IMR-90 (cell line): ENCODE results near the gene NDUFA13. TPM values are rescaled to one million over a fixed set of nuclear protein-coding genes. Genes with fewer than 3 reads are reported as not detected.

Source experiments
- ATAC-seq: fragments of 200-7000 bp; cut with Tn5 transposase; 2 replicates; pipeline ENCODE4 v1.9.1; 2020; ENCODE audit warnings: low read depth, mild to moderate bottlenecking, moderate library complexity
- BruUV-seq: library from RNA; stranded (reverse); fragments of 400-500 nt; replicated peaks from 2 replicates; lab custom pipeline; 2021; lab: Mats Ljungman, UMichigan
- CTCF ChIA-PET: fragments of 300-600 bp; formaldehyde crosslinking; extraction: SDS; loops from one replicate; lab custom pipeline; 2021; ENCODE audit warnings: antibody characterized with exemption; lab: Yijun Ruan, JAX
- POLR2A ChIA-PET: fragments of 300-600 bp; sonication (Branson Sonifier 250); formaldehyde crosslinking; loops from one replicate; lab custom pipeline; 2022; ENCODE audit warnings: antibody characterized with exemption; ENCODE audit not compliant: unreplicated experiment; lab: Charles Lee
- DNase-seq: peaks from one replicate; pipeline ENCODE4 v3.0.0; 2013
- H2AFZ ChIP-seq: replicated peaks from 2 replicates; pipeline ENCODE3; 2013; ENCODE audit warnings: low read length, mild to moderate bottlenecking; ENCODE audit not compliant: poor library complexity
- H2AK5ac ChIP-seq: 2 replicates; pipeline ENCODE4 v1.6.1; 2013; ENCODE audit warnings: low read depth, low read length, inconsistent platforms
- H2AK9ac ChIP-seq: replicated peaks from 2 replicates; pipeline ENCODE3; 2013; ENCODE audit warnings: mild to moderate bottlenecking, low read depth, low read length, moderate library complexity; ENCODE audit not compliant: poor library complexity
- H2BK120ac ChIP-seq: 2 replicates; pipeline ENCODE4 v1.6.1; 2013; ENCODE audit warnings: low read depth, low read length, inconsistent platforms
- H2BK15ac ChIP-seq: 3 replicates; pipeline ENCODE4 v1.6.1; 2013; ENCODE audit warnings: low read depth, low read length, inconsistent platforms
- H2BK20ac ChIP-seq: 2 replicates; pipeline ENCODE4 v1.6.1; 2013; ENCODE audit warnings: low read depth, mild to moderate bottlenecking, inconsistent platforms, low read length, moderate library complexity
- H2BK5ac ChIP-seq: 2 replicates; pipeline ENCODE4 v1.6.1; 2013; ENCODE audit warnings: mild to moderate bottlenecking, low read depth, low read length, inconsistent platforms; ENCODE audit not compliant: poor library complexity, severe bottlenecking
- H3K14ac ChIP-seq: replicated peaks from 2 replicates; pipeline ENCODE4 v1.6.1; 2013; ENCODE audit warnings: low read depth, low read length, inconsistent platforms
- H3K18ac ChIP-seq: 2 replicates; pipeline ENCODE4 v1.6.1; 2013; ENCODE audit warnings: low read depth, low read length, control low read depth
- H3K23ac ChIP-seq: 2 replicates; pipeline ENCODE4 v1.6.1; 2013; ENCODE audit warnings: low read depth, low read length, inconsistent platforms
- H3K27ac ChIP-seq: 2 replicates; pipeline ENCODE4 v1.5.1; 2013; ENCODE audit warnings: mild to moderate bottlenecking, control low read depth, low read length; ENCODE audit not compliant: insufficient read depth
- H3K27me3 ChIP-seq: 2 replicates; pipeline ENCODE4 v1.6.1; 2013; ENCODE audit warnings: low read length; ENCODE audit not compliant: control insufficient read depth, insufficient read depth
- H3K36me3 ChIP-seq: 2 replicates; pipeline ENCODE4 v1.6.1; 2013; ENCODE audit warnings: low read length, mixed read lengths; ENCODE audit not compliant: control insufficient read depth, insufficient read depth
- H3K4ac ChIP-seq: 2 replicates; pipeline ENCODE4 v1.6.1; 2013; ENCODE audit warnings: low read depth, low read length, inconsistent platforms
- H3K4me1 ChIP-seq: 2 replicates; pipeline ENCODE4 v1.6.1; 2013; ENCODE audit warnings: low read length, mixed read lengths; ENCODE audit not compliant: control insufficient read depth, insufficient read depth
- H3K4me2 ChIP-seq: 2 replicates; pipeline ENCODE4 v1.6.1; 2013; ENCODE audit warnings: low read depth, mild to moderate bottlenecking, control low read depth, low read length, moderate library complexity
- H3K4me3 ChIP-seq: 2 replicates; pipeline ENCODE4 v1.5.1; 2013; ENCODE audit warnings: low read depth, mild to moderate bottlenecking, control low read depth, low read length, moderate library complexity; ENCODE audit not compliant: insufficient read depth
- H3K56ac ChIP-seq: 2 replicates; pipeline ENCODE4 v1.6.1; 2013; ENCODE audit warnings: low read length, inconsistent platforms; ENCODE audit not compliant: insufficient read depth; ENCODE audit errors: extremely low read depth
- H3K79me1 ChIP-seq, 2 experiments: 2 replicates each; pipeline ENCODE4 v1.6.1; 2013; ENCODE audit warnings: low read length in 2 of 2, inconsistent platforms in 1 of 2, low read depth in 1 of 2
- H3K9ac ChIP-seq: 2 replicates; pipeline ENCODE4 v1.6.1; 2013; ENCODE audit warnings: low read depth, low read length, control low read depth
- H3K9me1 ChIP-seq: 2 replicates; pipeline ENCODE4 v1.6.1; 2013; ENCODE audit warnings: low read length, inconsistent platforms; ENCODE audit not compliant: insufficient read depth
- H3K9me3 ChIP-seq: 2 replicates; pipeline ENCODE4 v1.6.1; 2013; ENCODE audit warnings: low read length; ENCODE audit not compliant: control insufficient read depth, insufficient read depth
- H4K20me1 ChIP-seq: 2 replicates; pipeline ENCODE4 v1.6.1; 2013; ENCODE audit warnings: low read length, inconsistent platforms; ENCODE audit not compliant: insufficient read depth
- H4K5ac ChIP-seq: 2 replicates; pipeline ENCODE4 v1.6.1; 2013; ENCODE audit warnings: mild to moderate bottlenecking, low read depth, low read length, control low read depth
- H4K8ac ChIP-seq, 2 experiments: 2 replicates each; pipeline ENCODE4 v1.6.1; 2013; ENCODE audit warnings: low read depth in 2 of 2, low read length in 2 of 2, control low read depth in 1 of 2, inconsistent platforms in 1 of 2
- H4K91ac ChIP-seq: 2 replicates; pipeline ENCODE4 v1.6.1; 2013; ENCODE audit warnings: low read depth, low read length, inconsistent platforms; ENCODE audit not compliant: insufficient read depth
- BHLHE40 ChIP-seq: fragments of 150-350 bp; IDR thresholded peaks from 2 replicates; pipeline ENCODE4 v1.6.1; 2016; ENCODE audit warnings: mild to moderate bottlenecking, low read depth, low read length
- CEBPB ChIP-seq: IDR thresholded peaks from 2 replicates; pipeline ENCODE4 v1.6.1; 2012; ENCODE audit warnings: low read depth, low read length, improper control_type of control experiment
- FOS ChIP-seq: fragments of 150-350 bp; IDR thresholded peaks from 2 replicates; pipeline ENCODE4 v1.6.1; 2016; ENCODE audit warnings: low read depth, low read length
- MAFK ChIP-seq: IDR thresholded peaks from 2 replicates; pipeline ENCODE4 v1.6.1; 2012; ENCODE audit warnings: low read depth, low read length, improper control_type of control experiment
- MXI1 ChIP-seq: IDR thresholded peaks from 2 replicates; pipeline ENCODE4 v1.6.1; 2012; ENCODE audit warnings: low read depth, mild to moderate bottlenecking, low read length, moderate library complexity, borderline replicate concordance
- NFE2L2 ChIP-seq: fragments of 150-350 bp; IDR thresholded peaks from 2 replicates; pipeline ENCODE4 v1.6.1; 2016; ENCODE audit warnings: low read depth, mild to moderate bottlenecking, low read length
- POLR2A ChIP-seq: IDR thresholded peaks from 2 replicates; pipeline ENCODE4 v1.6.1; 2012; ENCODE audit warnings: mild to moderate bottlenecking, low read depth, low read length
- RAD21 ChIP-seq: IDR thresholded peaks from 2 replicates; pipeline ENCODE4 v1.6.1; 2012; ENCODE audit warnings: low read length, improper control_type of control experiment
- RCOR1 ChIP-seq: IDR thresholded peaks from 2 replicates; pipeline ENCODE4 v1.6.1; 2012; ENCODE audit warnings: mild to moderate bottlenecking, low read length, improper control_type of control experiment; ENCODE audit not compliant: insufficient replicate concordance
- RFX5 ChIP-seq: IDR thresholded peaks from 2 replicates; pipeline ENCODE4 v1.8.0; 2012; ENCODE audit warnings: low read depth, mild to moderate bottlenecking, low read length, moderate library complexity
- SMC3 ChIP-seq: fragments of 150-350 bp; IDR thresholded peaks from 2 replicates; pipeline ENCODE4 v1.6.1; 2016; ENCODE audit warnings: low read depth, mild to moderate bottlenecking, antibody characterized with exemption, low read length, moderate library complexity
- WGBS, 2 experiments: methylation state at CpG; one replicate each; pipeline versions ENCODE4 v1.1.5 to v1.1.7; 2013; ENCODE audit warnings: missing lambda C conversion rate in 2 of 2; ENCODE audit not compliant: insufficient read length in 1 of 2; ENCODE audit errors: extremely low coverage in 2 of 2; 5-methylcytosine and 5-hydroxymethylcytosine counted together
- dilution Hi-C: fragments of 300-500 bp; cut with HindIII; formaldehyde crosslinking; loops from one replicate; pipeline ENCODE4 v1.14.3; 2018; ENCODE audit warnings: low sequenced_read_pairs; ENCODE audit not compliant: unreplicated experiment
- in situ Hi-C: fragments of 300-500 bp; cut with MboI; formaldehyde crosslinking; loops from 3 replicates; pipeline ENCODE4 v1.14.3; 2019; ENCODE audit warnings: low sequenced_read_pairs, inconsistent platforms, mixed read lengths
- intact Hi-C: fragments of 100-400 bp; cut with micrococcal nuclease; formaldehyde crosslinking; loops from 2 replicates; pipeline ENCODE4 v1.10.0; 2022
- polyA plus RNA-seq, 3 experiments: library from polyadenylated mRNA; depleted of rRNA; stranded (reverse); fragments of >200 nt; gene quantifications; 2 replicates each; pipeline ENCODE4 v1.2.3, GENCODE V29; 2012; ENCODE audit warnings: low replicate concordance in 1 of 3
- total RNA-seq: library from RNA; depleted of rRNA; stranded (reverse); fragments of >200 nt; gene quantifications from 2 replicates; pipeline ENCODE4 v1.2.3, GENCODE V29; 2012
- TF ChIP-seq, protein P1 (sequence below): conservative IDR thresholded peaks from 2 replicates; pipeline ENCODE4 v1.5.1; 2012; ENCODE audit warnings: mild to moderate bottlenecking, low read depth, low read length, improper control_type of control experiment
- TF ChIP-seq, protein P2 (sequence below): fragments of 150-350 bp; IDR thresholded peaks from 2 replicates; pipeline ENCODE4 v1.6.1; 2017; ENCODE audit warnings: mild to moderate bottlenecking, antibody characterized with exemption, low read length, low read depth

Gene NDUFA13
- total and polyA plus RNA-seq, 2 of the 4 experiments (the other 2 are of a cell fraction): 30.6 to 667 TPM

DNA sequence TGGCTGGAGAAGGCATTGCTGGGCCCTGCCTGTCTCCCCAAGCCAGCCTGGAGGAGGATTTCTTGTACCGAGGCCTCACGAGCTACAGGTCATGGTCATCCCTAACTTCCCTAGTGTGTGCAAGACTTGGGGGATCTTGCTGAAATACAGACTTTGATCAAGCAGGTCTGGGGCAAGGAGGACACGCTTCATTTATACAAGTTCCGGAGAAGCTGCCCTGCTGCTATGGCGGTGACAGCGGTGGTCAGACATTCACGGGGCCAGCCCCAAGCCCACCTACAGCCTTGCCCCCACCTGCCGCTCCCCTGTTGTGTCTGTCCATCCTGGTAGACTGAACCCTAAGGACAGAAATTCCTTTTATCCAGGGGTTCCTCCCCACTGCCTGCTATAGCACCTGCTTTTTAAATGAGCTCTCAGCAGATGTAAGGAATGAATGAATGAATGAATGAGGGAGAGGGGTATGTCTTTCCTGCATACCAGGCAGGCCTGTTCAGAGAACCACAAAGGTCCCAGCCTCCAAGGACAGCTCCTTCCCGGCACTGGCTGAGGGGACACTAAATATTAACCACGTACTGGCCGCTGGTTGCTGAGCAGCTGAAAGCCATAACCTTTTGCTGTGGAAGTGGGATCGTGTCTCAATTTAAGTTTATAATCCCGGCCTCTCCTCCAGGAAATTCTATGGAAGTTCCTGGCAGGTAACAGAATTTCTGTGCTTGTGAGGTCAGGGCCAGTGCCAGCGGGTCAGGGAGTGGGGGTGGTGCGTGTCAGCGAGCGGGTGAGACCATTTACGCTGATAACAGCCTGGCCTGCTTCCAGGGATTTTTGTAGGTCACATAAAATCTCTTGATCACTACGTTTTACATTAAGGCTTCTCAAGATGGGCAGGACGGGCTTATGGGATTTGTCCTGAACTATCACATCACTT is 27.8 kb upstream of the NDUFA13 start:
- Histone ChIP-seq H4K5ac (peak overlapping the region; percentile 65), H3K36me3 (peaks cover 11% of the 10 kb centered on the region), H2BK120ac (peak overlapping the region; percentile 72), H3K4me3 (no peak overlapping the region), H2AK5ac (peak overlapping the region; percentile 90), H3K56ac (peak overlapping the region; percentile 57), H2BK20ac (peak overlapping the region; percentile 24), H2AFZ (peak overlapping the region; percentile 72), H3K27ac (peak overlapping the region; percentile 64), H3K9me1 (peaks cover 21% of the 10 kb centered on the region), H4K20me1 (peaks cover under 1% of the 10 kb centered on the region; the same call in 1 of the 2 replicates), H3K4ac (peak overlapping the region; percentile 96), H3K18ac (peak overlapping the region; percentile 4; the same call in 1 of the 2 replicates), H3K79me1 (peaks cover 18 to 81% of the 10 kb centered on the region in 2 experiments), H4K8ac (peak overlapping the region; percentile 38 to 94), H4K91ac (peak overlapping the region; percentile 83), H2BK15ac (peak overlapping the region; percentile 61; the same call in 1 of the 3 replicates), H2BK5ac (peak overlapping the region; percentile 73), H2AK9ac (peak overlapping the region; percentile 93), H3K4me2 (peak overlapping the region; percentile 21), H3K9ac (peak overlapping the region; percentile 27; the same call in 1 of the 2 replicates), H3K23ac (peak overlapping the region; percentile 37), H3K4me1 (peaks cover 39% of the 10 kb centered on the region), H3K27me3 (no peaks in the 10 kb centered on the region), H3K14ac (peak overlapping the region; percentile 21), H3K9me3 (no peaks in the 10 kb centered on the region)
- POLR2A ChIA-PET: no interaction called here
- intact Hi-C loops (loop anchor here (2.0 to 5.0 kb wide), 2 partner anchors 83 to 101 kb away; partner anchors contain the start of gene GATAD2A), dilution Hi-C loops (no loop called here), in situ Hi-C loops (no loop called here)
- CTCF ChIA-PET: interaction anchor here (1.0 kb wide), 1 partner anchor 120 kb away, joined by 4 read pairs; no protein-coding TSS in a partner anchor
- WGBS, 2 experiments: 27% methylated on average over 6 of the region's 20 CpGs; no CpG with 5 or more reads in 1 of the 2 experiments
- DNase-seq: no peak
- ATAC-seq: no peak
- BruUV-seq: no TSS peak
- TF ChIP-seq BHLHE40 (no peak), NFE2L2 (no peak), CEBPB (no peak), MAFK (no peak), RCOR1 (no peak), FOS (no peak), RAD21 (no peak), RFX5 (no peak), SMC3 (no peak), MXI1 (no peak), POLR2A (no peak)
- TF ChIP-seq, protein P1, sequence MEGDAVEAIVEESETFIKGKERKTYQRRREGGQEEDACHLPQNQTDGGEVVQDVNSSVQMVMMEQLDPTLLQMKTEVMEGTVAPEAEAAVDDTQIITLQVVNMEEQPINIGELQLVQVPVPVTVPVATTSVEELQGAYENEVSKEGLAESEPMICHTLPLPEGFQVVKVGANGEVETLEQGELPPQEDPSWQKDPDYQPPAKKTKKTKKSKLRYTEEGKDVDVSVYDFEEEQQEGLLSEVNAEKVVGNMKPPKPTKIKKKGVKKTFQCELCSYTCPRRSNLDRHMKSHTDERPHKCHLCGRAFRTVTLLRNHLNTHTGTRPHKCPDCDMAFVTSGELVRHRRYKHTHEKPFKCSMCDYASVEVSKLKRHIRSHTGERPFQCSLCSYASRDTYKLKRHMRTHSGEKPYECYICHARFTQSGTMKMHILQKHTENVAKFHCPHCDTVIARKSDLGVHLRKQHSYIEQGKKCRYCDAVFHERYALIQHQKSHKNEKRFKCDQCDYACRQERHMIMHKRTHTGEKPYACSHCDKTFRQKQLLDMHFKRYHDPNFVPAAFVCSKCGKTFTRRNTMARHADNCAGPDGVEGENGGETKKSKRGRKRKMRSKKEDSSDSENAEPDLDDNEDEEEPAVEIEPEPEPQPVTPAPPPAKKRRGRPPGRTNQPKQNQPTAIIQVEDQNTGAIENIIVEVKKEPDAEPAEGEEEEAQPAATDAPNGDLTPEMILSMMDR: no peak
- TF ChIP-seq, protein P2, sequence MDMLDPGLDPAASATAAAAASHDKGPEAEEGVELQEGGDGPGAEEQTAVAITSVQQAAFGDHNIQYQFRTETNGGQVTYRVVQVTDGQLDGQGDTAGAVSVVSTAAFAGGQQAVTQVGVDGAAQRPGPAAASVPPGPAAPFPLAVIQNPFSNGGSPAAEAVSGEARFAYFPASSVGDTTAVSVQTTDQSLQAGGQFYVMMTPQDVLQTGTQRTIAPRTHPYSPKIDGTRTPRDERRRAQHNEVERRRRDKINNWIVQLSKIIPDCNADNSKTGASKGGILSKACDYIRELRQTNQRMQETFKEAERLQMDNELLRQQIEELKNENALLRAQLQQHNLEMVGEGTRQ: no peak
